WI38 (cell line): ENCODE data around the gene MSI2.
"Not testable (repeated sequence)": the region's sequence is repeated elsewhere in the genome, so short reads cannot be mapped to it uniquely, and the experiment has no call there.

Source experiments
- H3K4me3 ChIP-seq: 2 replicates; pipeline ENCODE4 v1.5.1; 2011; ENCODE audit warnings: low read depth, mild to moderate bottlenecking, control low read depth, low read length
- TF ChIP-seq, protein P1 (sequence below): IDR thresholded peaks from 2 replicates; pipeline ENCODE4 v1.5.1; 2012; ENCODE audit warnings: low read depth, mild to moderate bottlenecking, control low read depth, low read length

The MSI2 gene

DNA sequence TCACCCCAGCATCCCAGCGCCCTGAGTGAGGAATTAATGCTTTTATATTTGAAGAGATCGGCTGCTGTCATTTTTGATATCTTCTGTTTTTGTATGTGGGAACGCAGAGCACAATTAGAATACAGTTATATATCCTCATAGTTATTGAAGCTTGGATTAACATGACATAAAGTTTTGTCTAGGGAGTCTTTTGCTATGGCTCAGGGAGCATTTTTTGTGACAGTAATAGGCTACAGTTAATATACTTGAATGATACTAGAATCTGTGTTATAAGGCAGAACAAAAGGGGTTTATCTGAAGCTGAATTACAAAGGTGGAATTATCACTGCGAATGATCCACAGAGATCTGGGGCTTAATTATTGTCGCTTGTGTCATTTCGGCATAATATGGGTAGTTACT is 239.4 kb downstream of the MSI2 start:
- no peak overlapping the region for H3K4me3 ChIP-seq
- TF ChIP-seq, protein P1, sequence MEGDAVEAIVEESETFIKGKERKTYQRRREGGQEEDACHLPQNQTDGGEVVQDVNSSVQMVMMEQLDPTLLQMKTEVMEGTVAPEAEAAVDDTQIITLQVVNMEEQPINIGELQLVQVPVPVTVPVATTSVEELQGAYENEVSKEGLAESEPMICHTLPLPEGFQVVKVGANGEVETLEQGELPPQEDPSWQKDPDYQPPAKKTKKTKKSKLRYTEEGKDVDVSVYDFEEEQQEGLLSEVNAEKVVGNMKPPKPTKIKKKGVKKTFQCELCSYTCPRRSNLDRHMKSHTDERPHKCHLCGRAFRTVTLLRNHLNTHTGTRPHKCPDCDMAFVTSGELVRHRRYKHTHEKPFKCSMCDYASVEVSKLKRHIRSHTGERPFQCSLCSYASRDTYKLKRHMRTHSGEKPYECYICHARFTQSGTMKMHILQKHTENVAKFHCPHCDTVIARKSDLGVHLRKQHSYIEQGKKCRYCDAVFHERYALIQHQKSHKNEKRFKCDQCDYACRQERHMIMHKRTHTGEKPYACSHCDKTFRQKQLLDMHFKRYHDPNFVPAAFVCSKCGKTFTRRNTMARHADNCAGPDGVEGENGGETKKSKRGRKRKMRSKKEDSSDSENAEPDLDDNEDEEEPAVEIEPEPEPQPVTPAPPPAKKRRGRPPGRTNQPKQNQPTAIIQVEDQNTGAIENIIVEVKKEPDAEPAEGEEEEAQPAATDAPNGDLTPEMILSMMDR, result no peak

DNA sequence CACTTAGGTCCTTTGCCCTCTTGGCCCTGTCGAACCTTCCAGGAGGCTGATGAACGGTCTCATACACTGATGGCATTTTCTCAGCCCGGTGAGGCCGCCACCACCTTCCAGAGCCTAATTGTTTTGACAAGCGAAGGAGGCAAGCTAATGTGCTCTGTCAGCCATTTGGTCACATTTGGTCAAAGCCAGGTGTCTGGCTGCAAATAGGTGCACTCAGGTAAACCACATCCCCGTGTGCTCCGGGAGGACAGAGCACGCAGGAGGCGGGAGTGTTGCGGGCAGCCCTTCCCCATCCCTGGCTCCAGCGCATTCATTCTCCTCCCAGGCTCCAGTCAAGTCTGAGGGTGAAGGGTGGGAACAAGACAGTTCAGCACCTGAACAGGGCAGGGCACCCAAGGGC is 240.1 kb downstream of the MSI2 start:
- no peak overlapping the region for H3K4me3 ChIP-seq
- TF ChIP-seq, protein P1, result no peak

DNA sequence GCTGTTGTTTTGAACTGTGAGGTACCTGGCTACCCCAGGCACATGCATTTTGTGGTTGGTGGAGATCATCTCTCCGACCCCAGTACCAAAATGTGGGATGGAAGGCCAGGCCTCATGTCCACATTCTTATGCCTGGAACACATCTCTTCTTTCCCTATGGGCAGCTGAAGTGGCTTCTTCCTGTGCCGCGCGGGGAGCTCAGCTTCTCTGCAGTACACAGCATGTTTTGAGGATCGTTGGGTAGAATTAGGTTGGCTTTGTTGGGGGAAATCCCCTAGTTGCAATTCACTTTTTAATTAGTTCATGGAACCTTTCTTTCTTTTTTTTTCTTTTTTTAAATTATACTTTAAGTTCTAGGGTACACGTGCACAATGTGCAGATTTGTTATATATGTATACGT is 242.1 kb downstream of the MSI2 start:
- no peak overlapping the region for H3K4me3 ChIP-seq
- TF ChIP-seq, protein P1, result no peak

DNA sequence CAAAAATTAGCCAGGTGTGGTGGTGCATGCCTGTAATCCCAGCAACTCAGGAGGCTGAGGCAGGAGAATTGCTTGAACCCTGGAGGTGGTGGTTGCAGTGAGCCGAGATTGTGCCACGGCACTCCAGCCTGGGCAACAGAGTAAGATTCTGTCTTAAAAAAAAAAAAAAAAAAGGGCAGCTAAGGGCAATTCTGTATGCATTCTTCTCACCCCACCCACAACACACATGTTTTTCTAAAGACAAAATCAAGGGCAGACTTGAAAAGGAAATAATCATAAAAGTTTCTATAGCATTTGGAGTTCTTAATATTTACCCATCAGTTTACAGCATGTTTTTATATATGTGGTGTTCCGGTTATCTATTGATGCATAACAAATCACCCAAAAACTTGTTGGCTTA is 242.9 kb downstream of the MSI2 start:
- not testable (repeated sequence) for H3K4me3 ChIP-seq

DNA sequence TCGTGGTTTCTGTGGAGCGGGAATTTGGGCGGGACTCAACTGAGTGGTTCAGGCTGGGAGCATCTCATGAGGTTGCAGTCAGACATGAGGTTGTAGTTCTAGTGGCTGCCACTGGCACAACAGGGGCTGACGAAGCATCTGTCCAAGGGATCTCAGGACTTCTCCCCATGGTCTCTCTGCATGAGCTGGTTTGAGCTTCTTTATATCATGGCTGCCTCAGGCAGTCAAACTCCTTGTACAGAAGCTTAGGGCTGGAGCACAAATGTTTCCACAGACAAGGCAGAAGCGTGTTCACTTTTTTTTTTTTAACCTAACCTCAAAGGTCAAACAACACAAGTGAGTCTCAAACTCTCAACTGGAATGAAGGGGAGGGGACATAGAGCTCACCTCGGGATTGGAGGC is 243.3 kb downstream of the MSI2 start:
- no peak overlapping the region for H3K4me3 ChIP-seq
- TF ChIP-seq, protein P1, result no peak

DNA sequence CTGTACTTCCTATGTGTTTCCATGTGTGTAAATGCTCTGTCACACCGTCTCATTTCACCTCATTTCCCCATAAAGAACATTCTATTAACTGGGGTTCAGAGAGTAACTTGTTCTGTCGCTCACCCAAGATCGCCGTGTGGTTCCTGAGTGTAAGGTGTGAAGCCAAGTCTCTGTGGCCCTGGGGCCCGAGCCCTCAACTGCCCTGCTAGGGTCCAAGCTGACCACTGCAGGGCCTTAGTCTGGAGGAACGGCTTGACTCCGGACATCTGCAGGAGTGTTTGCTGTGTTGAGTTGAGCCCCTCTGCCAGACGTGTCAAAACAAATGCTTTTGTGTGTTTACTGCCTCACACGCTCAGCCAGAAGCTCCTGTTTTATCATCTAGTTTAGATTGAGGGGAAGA is 244.7 kb downstream of the MSI2 start:
- no peak overlapping the region for H3K4me3 ChIP-seq
- TF ChIP-seq, protein P1, result no peak

DNA sequence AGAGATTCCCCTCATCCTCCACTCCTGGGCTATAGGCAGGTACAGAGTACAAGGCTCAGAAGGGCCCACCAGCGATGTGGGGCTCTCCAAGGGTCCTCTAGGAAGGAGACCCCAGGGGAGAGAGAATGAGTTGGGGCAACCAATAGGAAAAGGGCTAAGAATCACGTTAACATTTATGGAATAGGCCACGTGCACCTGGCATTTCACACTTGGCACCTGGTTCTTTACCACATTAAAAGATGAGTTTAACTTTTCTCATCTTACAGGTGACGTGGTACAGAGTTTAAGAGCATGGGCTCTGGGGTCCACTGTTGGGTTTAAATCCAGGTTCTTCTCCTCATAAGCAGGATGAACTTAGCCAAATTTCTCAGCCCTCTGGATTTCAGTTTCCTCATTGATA is 245.7 kb downstream of the MSI2 start:
- TF ChIP-seq, protein P1, result no peak
- H3K4me3 ChIP-seq, result no peak overlapping the region

DNA sequence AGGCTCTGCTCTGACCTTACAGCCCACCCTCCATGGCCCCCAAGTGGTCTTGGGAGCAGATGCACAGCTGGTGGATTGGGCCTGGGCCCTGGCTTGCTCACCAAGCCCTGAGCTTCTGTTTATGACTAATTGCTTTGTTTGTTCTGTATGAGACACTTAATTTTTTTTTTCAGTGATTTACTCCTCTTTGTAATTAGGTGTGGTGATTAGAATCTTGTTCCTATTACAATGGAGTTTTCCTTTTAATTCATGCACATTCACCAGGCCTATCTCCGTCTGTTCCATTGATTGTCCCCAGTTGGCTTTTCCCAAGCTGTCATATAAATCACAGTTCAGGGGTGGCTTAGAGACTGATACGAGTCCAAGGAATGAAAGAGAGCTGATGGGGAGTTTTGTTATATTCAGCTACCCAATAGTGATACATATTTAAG is 246.5 kb downstream of the MSI2 start:
- TF ChIP-seq, protein P1, result no peak
- H3K4me3 ChIP-seq, result no peak overlapping the region
